Measurements from ENCODE around the gene MMP20. TPM values are rescaled to one million over a fixed set of nuclear protein-coding genes. Genes with fewer than 3 reads are reported as not detected.

The MMP20 gene
- total RNA-seq, 2 donors from 2014 or later: not detected

- H3K36me3 ChIP-seq: no peaks in the 10 kb centered on the region
- WGBS: 88% methylated on average over 2 of the region's 2 CpGs
- intact Hi-C loops (cut with DNase I): no loop called here
- no peak overlapping the region for H3K27ac ChIP-seq
- no peak overlapping the region for H3K4me3 ChIP-seq
- no peaks in the 10 kb centered on the region for H3K9me3 ChIP-seq
- TF ChIP-seq POLR2AphosphoS5 (IDR thresholded peaks at IDR 0.05): no peak
- TF ChIP-seq POLR2A (IDR thresholded peaks at IDR 0.05): no peak
- TF ChIP-seq CTCF (IDR thresholded peaks at IDR 0.05): no peak
- no peaks in the 10 kb centered on the region for H3K27me3 ChIP-seq (replicated peaks; ENCODE audit: insufficient read depth)
- no peaks in the 10 kb centered on the region for H3K4me1 ChIP-seq (replicated peaks)
- DNase-seq (ENCODE audit: low spot score): no peak
These were observed 47.4 kb downstream of the MMP20 start for GRCh38 chr11:102577723-102578122.

- Histone ChIP-seq H3K27ac (no peak overlapping the region), H3K36me3 (no peaks in the 10 kb centered on the region), H3K27me3 (replicated peaks; ENCODE audit: insufficient read depth) (no peaks in the 10 kb centered on the region), H3K4me3 (no peak overlapping the region), H3K4me1 (replicated peaks) (no peaks in the 10 kb centered on the region), H3K9me3 (no peaks in the 10 kb centered on the region)
- no peak for TF ChIP-seq CTCF (IDR thresholded peaks at IDR 0.05)
- TF ChIP-seq POLR2A (IDR thresholded peaks at IDR 0.05): no peak
- TF ChIP-seq POLR2AphosphoS5 (IDR thresholded peaks at IDR 0.05): no peak
- intact Hi-C loops (cut with DNase I): no loop called here
- no peak for DNase-seq (ENCODE audit: low spot score)
These were observed 48.0 kb downstream of the MMP20 start for GRCh38 chr11:102577182-102577581.

GRCh38 chr11:102576350-102576749, 48.8 kb downstream of the MMP20 start:
- H3K27me3 ChIP-seq (replicated peaks; ENCODE audit: insufficient read depth): no peaks in the 10 kb centered on the region
- WGBS: 29% methylated on average over 3 of the region's 3 CpGs
- H3K9me3 ChIP-seq: no peaks in the 10 kb centered on the region
- H3K4me3 ChIP-seq: no peak overlapping the region
- H3K36me3 ChIP-seq: no peaks in the 10 kb centered on the region
- no peak overlapping the region for H3K27ac ChIP-seq
- no peak for DNase-seq (ENCODE audit: low spot score)
- intact Hi-C loops (cut with DNase I): no loop called here
- TF ChIP-seq CTCF (IDR thresholded peaks at IDR 0.05) (no peak), POLR2A (IDR thresholded peaks at IDR 0.05) (no peak), POLR2AphosphoS5 (IDR thresholded peaks at IDR 0.05) (no peak)
- H3K4me1 ChIP-seq (replicated peaks): no peaks in the 10 kb centered on the region

GRCh38 chr11:102575012-102575411, 50.1 kb downstream of the MMP20 start:
- no peak overlapping the region for H3K27ac ChIP-seq
- H3K4me1 ChIP-seq (replicated peaks): no peaks in the 10 kb centered on the region
- no peak overlapping the region for H3K4me3 ChIP-seq
- WGBS: 94% methylated on average over 2 of the region's 2 CpGs
- DNase-seq (ENCODE audit: low spot score): no peak
- no peak for TF ChIP-seq CTCF (IDR thresholded peaks at IDR 0.05)
- TF ChIP-seq POLR2AphosphoS5 (IDR thresholded peaks at IDR 0.05): no peak
- no peak for TF ChIP-seq POLR2A (IDR thresholded peaks at IDR 0.05)
- H3K9me3 ChIP-seq: no peaks in the 10 kb centered on the region
- intact Hi-C loops (cut with DNase I): no loop called here
- no peaks in the 10 kb centered on the region for H3K36me3 ChIP-seq
- H3K27me3 ChIP-seq (replicated peaks; ENCODE audit: insufficient read depth): no peaks in the 10 kb centered on the region

- WGBS: 53% methylated on average over 2 of the region's 2 CpGs
- no peak for DNase-seq (ENCODE audit: low spot score)
- Histone ChIP-seq H3K9me3 (no peaks in the 10 kb centered on the region), H3K27me3 (replicated peaks; ENCODE audit: insufficient read depth) (no peaks in the 10 kb centered on the region), H3K4me1 (replicated peaks) (no peaks in the 10 kb centered on the region), H3K4me3 (no peak overlapping the region), H3K27ac (no peak overlapping the region), H3K36me3 (no peaks in the 10 kb centered on the region)
- TF ChIP-seq POLR2AphosphoS5 (IDR thresholded peaks at IDR 0.05) (no peak), POLR2A (IDR thresholded peaks at IDR 0.05) (no peak), CTCF (IDR thresholded peaks at IDR 0.05) (no peak)
- intact Hi-C loops (cut with DNase I): no loop called here
These were observed 51.3 kb downstream of the MMP20 start for GRCh38 chr11:102573851-102574250.
